RWPE2 (cell line): ENCODE data around the gene PLA2G5.

Experiments
- ATAC-seq: fragments of 200-7000 bp; cut with Tn5 transposase; 3 replicates; pipeline ENCODE4 v1.9.1; 2021; ENCODE audit warnings: low read depth
- DNase-seq: peaks from one replicate; pipeline ENCODE4 v3.0.0-alpha.2; 2020; ENCODE audit warnings: low spot score
- H3K27ac ChIP-seq: fragments of 450-650 bp; 2 replicates; pipeline ENCODE4 v1.5.1; 2017; ENCODE audit warnings: mild to moderate bottlenecking; ENCODE audit not compliant: poor library complexity, severe bottlenecking
- H3K27me3 ChIP-seq: fragments of 250-450 bp; sonication (Bioruptor Pico); 2 replicates; pipeline ENCODE4 v1.5.1; 2021; ENCODE audit warnings: mild to moderate bottlenecking, moderate library complexity; ENCODE audit not compliant: insufficient read depth, poor library complexity, severe bottlenecking
- H3K36me3 ChIP-seq: fragments of 250-450 bp; sonication (Bioruptor Pico); 2 replicates; pipeline ENCODE4 v1.5.1; 2020; ENCODE audit warnings: low read depth, mild to moderate bottlenecking, moderate library complexity
- H3K4me1 ChIP-seq: fragments of 250-450 bp; sonication (Bioruptor Pico); 2 replicates; pipeline ENCODE4 v1.5.1; 2021; ENCODE audit warnings: mild to moderate bottlenecking, moderate library complexity; ENCODE audit not compliant: insufficient read depth, poor library complexity, severe bottlenecking
- H3K4me3 ChIP-seq: fragments of 250-450 bp; sonication (Bioruptor Pico); 2 replicates; pipeline ENCODE4 v1.5.1; 2021; ENCODE audit warnings: mild to moderate bottlenecking, moderate library complexity; ENCODE audit not compliant: severe bottlenecking
- H3K9me3 ChIP-seq: fragments of 250-450 bp; sonication (Bioruptor Pico); 2 replicates; pipeline ENCODE4 v1.5.1; 2021; ENCODE audit warnings: mild to moderate bottlenecking, moderate library complexity; ENCODE audit not compliant: severe bottlenecking
- TF ChIP-seq, protein P1 (sequence below): fragments of 450-650 bp; IDR thresholded peaks from one replicate; pipeline ENCODE4 v1.5.1; 2017; ENCODE audit warnings: mild to moderate bottlenecking, moderate library complexity; ENCODE audit not compliant: poor library complexity, severe bottlenecking

The PLA2G5 gene

DNA sequence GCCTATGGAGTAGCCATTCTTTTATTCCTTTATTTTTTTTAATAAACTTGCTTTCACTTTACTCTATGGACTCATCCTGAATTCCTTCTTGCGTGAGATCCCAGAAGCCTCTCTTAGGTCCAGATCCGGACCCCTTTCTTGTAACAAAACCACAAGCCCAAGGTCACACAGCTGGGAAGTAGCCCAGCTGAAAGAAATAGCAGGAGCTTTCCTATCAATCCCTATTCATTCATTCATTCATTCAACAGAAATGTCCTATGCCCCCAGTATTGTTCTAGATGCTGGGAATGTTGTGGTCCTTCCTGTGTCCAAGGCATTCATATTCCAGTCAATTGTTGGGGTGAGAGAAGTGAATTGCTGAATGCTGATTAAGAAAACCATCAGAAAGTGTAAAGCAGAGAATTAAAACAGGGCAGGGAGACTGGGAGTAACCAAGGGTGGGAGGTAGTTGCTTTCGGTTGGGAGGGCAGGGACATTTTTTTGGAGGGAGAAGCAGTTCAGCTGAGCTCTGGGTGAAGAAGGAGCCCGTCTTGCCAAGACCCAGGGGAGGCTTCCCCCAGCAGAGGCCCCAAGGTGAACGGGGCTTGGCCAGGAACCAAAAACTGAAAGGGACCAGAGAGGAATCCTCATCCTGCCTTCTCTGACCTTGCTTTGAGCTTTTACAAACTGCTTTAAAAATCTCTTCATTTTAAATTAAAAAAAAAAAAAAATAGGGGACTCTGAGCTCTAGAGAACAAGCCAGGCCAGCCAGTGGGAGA lies 38.6 kb downstream of the PLA2G5 start:
- no peak for ATAC-seq
- Histone ChIP-seq H3K36me3 (no peaks in the 10 kb centered on the region), H3K27me3 (no peaks in the 10 kb centered on the region), H3K27ac (no peak overlapping the region), H3K9me3 (no peaks in the 10 kb centered on the region), H3K4me1 (peaks cover 4% of the 10 kb centered on the region), H3K4me3 (no peak overlapping the region)
- TF ChIP-seq, protein P1, sequence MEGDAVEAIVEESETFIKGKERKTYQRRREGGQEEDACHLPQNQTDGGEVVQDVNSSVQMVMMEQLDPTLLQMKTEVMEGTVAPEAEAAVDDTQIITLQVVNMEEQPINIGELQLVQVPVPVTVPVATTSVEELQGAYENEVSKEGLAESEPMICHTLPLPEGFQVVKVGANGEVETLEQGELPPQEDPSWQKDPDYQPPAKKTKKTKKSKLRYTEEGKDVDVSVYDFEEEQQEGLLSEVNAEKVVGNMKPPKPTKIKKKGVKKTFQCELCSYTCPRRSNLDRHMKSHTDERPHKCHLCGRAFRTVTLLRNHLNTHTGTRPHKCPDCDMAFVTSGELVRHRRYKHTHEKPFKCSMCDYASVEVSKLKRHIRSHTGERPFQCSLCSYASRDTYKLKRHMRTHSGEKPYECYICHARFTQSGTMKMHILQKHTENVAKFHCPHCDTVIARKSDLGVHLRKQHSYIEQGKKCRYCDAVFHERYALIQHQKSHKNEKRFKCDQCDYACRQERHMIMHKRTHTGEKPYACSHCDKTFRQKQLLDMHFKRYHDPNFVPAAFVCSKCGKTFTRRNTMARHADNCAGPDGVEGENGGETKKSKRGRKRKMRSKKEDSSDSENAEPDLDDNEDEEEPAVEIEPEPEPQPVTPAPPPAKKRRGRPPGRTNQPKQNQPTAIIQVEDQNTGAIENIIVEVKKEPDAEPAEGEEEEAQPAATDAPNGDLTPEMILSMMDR: no peak
- no peak for DNase-seq

DNA sequence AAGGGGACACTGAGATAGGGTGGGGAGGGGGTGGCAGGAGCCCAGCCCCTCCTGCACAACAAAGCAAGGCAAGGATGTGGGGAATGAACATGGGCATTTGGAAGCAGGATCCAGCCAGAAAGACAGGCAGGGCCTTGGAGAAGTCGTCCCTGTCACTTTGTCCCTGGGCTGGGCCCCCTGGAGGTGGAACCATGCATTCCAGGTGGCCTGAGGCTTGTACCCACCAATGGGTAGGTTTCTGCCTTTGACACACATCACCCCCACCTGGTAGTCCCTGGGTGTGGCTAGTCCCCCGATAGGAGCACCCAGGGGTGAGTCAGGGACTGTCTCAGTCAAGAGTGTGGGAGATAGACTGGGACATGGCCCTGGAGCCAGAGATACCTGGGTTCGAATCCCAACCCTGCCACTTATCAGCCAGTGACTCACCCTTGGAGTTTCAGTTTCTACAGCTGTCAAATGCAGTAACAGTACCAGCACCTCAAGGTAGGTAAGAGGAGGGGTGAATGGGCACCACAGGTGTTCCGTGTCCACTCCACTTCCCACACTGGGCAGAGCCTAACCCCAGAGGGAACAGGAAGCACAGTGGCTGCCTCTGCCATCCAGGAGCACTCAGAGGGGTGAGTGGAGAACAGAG lies 39.3 kb downstream of the PLA2G5 start:
- H3K27ac ChIP-seq: no peak overlapping the region
- H3K36me3 ChIP-seq: no peaks in the 10 kb centered on the region
- no peaks in the 10 kb centered on the region for H3K9me3 ChIP-seq
- H3K4me3 ChIP-seq: no peak overlapping the region
- TF ChIP-seq, protein P1: no peak
- no peak for DNase-seq
- H3K4me1 ChIP-seq: peaks cover 4% of the 10 kb centered on the region
- no peak for ATAC-seq
- H3K27me3 ChIP-seq: no peaks in the 10 kb centered on the region

DNA sequence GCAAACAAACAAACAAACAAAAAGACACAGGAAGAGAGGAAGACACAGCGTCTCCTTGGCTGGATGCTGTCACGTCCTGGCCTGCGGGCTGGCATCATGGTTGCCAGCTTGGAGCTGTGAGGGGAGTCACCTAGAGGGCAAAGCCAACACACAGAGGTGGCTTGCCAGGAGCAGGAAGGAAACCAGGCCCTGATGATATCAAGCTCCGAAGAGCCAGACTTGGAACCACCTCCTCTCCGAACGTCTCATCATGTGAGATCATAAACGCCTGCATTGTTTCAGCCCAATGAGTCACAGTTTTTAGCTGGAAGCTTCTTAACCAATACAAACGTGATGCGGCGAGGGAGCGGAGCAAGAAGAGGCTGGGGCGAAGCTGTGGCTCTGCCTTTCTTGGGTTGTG lies 40.7 kb downstream of the PLA2G5 start:
- DNase-seq: no peak
- Histone ChIP-seq H3K4me1 (peaks cover 4% of the 10 kb centered on the region), H3K36me3 (no peaks in the 10 kb centered on the region), H3K27ac (no peak overlapping the region), H3K4me3 (no peak overlapping the region), H3K27me3 (no peaks in the 10 kb centered on the region), H3K9me3 (no peaks in the 10 kb centered on the region)
- TF ChIP-seq, protein P1: no peak
- peak; percentile 85 for ATAC-seq

DNA sequence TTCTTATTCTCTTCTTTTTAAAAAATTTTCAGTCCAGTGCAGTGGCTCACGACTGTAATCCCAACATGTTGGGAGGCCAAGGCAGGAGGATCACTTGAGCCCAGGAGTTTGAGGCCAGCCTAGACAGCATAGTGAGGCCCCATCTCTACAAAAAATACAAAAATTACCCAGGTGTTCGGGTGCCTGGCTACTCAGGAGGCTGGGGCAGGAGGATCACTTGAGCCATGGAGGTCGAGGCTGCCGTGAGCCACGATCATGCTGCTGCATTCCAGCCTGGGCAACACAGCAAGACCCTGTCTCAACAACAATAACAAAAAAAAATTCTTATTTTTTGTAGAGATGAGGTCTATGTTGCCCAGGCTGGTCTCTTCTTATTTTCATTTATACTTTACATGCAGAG lies 41.5 kb downstream of the PLA2G5 start:
- H3K4me1 ChIP-seq: peaks cover 4% of the 10 kb centered on the region
- TF ChIP-seq, protein P1: no peak
- no peak overlapping the region for H3K27ac ChIP-seq
- no peak for DNase-seq
- no peaks in the 10 kb centered on the region for H3K9me3 ChIP-seq
- H3K4me3 ChIP-seq: no peak overlapping the region
- H3K36me3 ChIP-seq: no peaks in the 10 kb centered on the region
- no peak for ATAC-seq
- no peaks in the 10 kb centered on the region for H3K27me3 ChIP-seq
